Astrocyte of the spinal cord (primary cell): Measurements from ENCODE around the gene IRX6.

Source experiments
- DNase-seq: peaks from one replicate; pipeline ENCODE4 v3.0.0; 2011; ENCODE audit warnings: low read depth, low spot score
- H3K4me3 ChIP-seq: 2 replicates; pipeline ENCODE4 v1.5.1; 2011; ENCODE audit warnings: low read depth, mild to moderate bottlenecking, low read length, moderate library complexity
- in situ Hi-C: cut with HindIII; loops from 2 replicates; pipeline ENCODE4 v1.10.0; 2017; ENCODE audit warnings: low sequenced_read_pairs
- TF ChIP-seq, protein P1 (sequence below): IDR thresholded peaks from 2 replicates; pipeline ENCODE4 v1.5.1; 2012; ENCODE audit warnings: low read depth, mild to moderate bottlenecking, low read length, inconsistent platforms

The IRX6 gene

DNA sequence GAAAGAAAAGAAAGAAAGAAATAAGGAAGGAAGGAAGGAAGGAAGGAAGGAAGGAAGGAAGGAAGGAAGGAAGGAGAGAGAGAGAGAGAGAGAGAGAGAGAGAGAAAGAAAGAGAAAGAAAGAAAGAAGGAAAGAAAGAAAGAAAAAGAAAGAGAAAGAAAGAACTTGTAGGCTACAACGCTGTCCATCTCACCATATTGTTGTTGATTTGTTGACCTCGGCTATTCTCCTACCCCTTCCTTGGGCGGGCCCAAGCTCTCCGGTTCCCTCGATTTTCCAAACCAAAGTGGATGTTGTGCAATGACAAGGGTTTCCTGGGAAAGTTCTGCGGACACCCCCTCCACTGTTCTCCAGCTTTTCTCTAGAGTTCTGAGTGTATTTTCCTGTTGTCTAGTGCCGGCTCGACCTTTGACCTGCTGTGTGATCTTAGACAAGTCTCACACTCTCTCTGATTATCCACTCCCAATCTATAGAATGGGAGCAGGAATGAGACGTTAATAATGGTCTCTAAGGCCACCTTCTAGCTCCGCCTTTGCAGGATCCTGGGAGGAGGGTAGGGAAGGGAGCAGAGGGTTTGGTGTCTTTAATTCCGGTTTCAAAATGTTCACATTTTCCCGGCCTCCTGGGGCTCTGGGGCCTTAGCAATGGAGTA is 1.6 kb downstream of the IRX6 start:
- no peak for DNase-seq
- H3K4me3 ChIP-seq: no peak overlapping the region
- in situ Hi-C loops: no loop called here
- TF ChIP-seq, protein P1, sequence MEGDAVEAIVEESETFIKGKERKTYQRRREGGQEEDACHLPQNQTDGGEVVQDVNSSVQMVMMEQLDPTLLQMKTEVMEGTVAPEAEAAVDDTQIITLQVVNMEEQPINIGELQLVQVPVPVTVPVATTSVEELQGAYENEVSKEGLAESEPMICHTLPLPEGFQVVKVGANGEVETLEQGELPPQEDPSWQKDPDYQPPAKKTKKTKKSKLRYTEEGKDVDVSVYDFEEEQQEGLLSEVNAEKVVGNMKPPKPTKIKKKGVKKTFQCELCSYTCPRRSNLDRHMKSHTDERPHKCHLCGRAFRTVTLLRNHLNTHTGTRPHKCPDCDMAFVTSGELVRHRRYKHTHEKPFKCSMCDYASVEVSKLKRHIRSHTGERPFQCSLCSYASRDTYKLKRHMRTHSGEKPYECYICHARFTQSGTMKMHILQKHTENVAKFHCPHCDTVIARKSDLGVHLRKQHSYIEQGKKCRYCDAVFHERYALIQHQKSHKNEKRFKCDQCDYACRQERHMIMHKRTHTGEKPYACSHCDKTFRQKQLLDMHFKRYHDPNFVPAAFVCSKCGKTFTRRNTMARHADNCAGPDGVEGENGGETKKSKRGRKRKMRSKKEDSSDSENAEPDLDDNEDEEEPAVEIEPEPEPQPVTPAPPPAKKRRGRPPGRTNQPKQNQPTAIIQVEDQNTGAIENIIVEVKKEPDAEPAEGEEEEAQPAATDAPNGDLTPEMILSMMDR: no peak

DNA sequence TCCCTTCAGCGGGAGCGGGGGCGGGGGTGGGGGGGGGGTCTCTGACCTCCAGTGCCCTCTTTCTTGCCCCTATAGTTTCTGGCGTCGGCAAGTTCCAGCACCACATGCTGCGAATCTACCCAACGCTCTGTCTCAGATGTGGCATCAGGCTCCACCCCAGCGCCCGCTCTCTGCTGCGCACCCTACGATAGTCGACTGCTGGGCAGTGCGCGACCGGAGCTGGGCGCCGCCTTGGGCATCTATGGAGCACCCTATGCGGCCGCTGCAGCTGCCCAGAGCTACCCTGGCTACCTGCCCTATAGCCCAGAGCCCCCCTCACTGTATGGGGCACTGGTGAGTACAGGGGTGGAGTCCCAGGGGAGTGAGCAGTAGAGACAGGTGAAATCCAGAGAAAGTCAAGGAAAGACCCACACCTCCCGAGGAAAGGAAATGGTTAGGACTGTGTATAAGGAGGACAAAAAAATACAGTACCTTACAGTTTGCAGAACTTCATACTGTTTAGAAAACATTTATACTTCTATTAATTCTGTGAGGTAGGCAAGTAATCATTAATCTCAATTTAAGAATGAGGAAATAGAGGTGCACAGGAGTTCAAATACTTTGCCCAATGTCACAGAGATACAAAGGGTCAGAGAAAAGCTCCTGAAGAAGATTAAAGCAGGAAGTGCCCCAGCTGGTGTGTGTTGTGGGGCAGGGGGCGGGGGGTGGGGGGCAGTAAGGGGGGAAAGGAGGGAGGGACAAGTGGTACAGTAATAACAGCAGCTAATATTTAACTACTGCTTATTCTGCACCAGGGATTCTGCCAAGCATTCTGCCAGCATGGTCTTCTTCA is 2.5 kb downstream of the IRX6 start:
- no peak for DNase-seq
- in situ Hi-C loops: no loop called here
- H3K4me3 ChIP-seq: no peak overlapping the region
- TF ChIP-seq, protein P1: no peak

DNA sequence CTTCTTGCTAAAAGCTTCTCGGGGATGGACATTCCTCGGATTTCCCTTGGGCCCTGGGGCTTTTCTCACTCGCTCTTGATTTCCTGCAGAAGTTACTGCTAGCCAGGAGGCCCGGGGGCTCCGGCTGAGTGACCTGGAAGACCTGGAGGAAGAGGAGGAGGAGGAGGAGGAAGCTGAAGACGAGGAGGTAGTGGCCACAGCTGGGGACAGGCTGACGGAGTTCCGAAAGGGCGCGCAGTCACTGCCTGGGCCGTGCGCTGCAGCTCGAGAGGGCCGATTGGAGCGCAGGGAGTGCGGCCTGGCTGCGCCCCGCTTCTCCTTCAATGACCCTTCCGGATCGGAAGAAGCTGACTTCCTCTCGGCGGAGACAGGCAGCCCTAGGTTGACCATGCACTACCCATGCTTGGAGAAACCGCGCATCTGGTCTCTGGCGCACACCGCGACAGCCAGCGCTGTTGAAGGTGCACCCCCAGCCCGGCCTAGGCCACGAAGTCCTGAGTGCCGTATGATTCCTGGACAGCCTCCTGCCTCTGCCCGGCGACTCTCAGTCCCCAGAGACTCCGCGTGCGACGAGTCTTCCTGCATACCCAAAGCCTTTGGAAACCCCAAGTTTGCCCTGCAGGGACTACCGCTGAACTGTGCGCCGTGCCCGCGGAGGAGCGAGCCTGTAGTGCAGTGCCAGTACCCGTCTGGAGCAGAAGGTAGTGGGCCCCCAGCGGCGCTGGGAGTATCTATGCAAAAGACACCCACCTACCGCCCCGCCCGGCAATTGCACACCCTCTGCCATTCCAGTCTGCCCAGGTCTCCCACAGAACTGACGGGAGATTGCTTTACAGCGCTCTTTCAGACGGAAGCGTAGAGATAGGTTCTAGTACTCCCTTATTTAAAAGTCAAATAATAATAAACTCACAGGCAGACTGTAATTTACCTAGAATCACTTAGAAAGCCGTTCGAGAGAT is 4.9 kb downstream of the IRX6 start:
- TF ChIP-seq, protein P1: no peak
- no peak overlapping the region for H3K4me3 ChIP-seq
- in situ Hi-C loops: no loop called here
- DNase-seq: no peak

DNA sequence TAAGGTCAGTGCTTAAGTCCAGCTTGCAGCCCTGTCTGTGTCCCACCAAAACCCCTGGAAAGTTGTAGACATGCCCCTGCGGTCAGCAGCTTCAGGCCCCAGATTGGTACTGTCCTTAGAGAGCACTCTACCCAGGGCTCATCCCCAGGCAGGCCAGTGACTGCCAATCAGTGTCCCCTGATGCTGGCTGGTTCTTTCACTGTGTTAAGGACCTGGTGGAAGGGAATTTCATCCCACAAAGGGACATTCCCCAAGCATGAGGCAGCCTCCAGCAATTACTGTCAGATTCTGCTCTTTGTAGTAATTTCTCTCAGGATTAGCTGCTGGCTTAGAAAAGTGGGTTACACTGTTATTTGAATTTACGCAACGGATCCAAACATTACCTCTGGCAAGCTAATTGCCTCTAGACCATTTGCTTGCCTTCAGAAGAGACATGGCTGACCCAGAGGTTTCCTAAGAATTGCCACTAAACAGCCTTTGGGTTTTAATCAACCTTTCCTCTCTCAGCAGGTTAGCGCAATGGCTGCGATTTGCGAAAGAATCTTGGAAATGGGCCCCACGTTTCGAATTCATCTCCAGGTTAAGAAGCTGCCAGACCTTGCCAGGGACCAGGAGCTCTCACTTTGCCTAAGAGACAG is 5.9 kb downstream of the IRX6 start:
- DNase-seq: no peak
- H3K4me3 ChIP-seq: no peak overlapping the region
- TF ChIP-seq, protein P1: no peak
- in situ Hi-C loops: no loop called here

DNA sequence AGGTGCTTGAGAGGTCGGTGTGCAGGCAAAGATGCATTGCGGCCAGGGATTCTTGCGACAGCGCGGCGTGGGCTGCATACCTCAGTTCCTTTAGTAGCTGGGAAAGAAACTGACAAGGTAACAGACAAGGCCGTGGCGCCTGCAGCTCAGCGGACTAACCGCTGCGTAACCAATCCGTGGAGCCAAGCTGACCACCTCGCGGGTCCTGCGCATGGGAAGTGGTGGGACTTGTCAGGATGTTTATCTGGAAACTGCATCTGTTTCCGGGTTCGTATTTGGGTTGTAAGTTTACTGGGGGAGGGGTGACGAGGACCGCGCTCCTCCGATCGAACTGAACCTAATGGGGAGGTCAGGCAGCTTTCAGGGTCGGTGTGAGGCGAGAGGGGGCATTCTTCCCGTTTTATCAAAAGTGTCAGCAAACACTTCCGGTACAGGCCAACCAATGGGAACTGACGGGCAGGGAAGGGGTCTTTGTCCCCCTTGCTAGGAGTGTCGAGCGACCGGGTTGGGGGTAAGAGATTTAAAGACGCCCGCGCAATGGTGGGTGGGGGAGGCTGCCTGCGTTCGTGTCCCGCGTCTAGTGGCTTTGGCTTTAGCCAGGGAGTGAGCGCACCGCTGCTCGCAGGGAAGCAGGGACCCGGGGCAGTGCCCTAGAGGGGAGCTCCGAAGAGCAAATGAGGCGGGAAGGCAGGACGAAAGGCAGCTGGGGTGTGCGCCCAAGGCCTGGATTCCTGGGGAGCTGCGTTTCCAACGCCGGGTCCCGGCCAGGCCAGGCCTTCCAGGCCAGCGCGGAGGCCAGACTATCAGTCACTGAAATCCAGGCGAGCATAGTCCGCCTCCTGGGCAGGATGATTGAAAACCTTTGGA is 7.0 kb downstream of the IRX6 start:
- in situ Hi-C loops: no loop called here
- TF ChIP-seq, protein P1: no peak
- no peak for DNase-seq
- no peak overlapping the region for H3K4me3 ChIP-seq
